ENCODE measurements around the gene IL4R.

- no peak for TF ChIP-seq SP2 (IDR thresholded peaks at IDR 0.05; ENCODE audit: low read length)
- no peak for TF ChIP-seq POLR2A (IDR thresholded peaks at IDR 0.05; ENCODE audit: control extremely low read depth in 1 of 2, low read depth in 2 of 2, low read length in 2 of 2)
- TF ChIP-seq CTCF (IDR thresholded peaks at IDR 0.05; ENCODE audit: control extremely low read depth in 1 of 3, insufficient read depth in 1 of 3, low read depth in 1 of 3, low read length in 3 of 3): peak; percentile 64 to 86 (median 79)
These were observed 61.1 kb downstream of the IL4R start for GRCh38 chr16:27374804-27375425.

Data from H1 (cell line).